Measurements from ENCODE around the gene FOXP1. TPM values are rescaled to one million over a fixed set of nuclear protein-coding genes. Genes with fewer than 3 reads are reported as not detected.

The FOXP1 gene
- total and polyA plus RNA-seq, 2 of the 8 experiments (the other 6 are each of a cell fraction or from before 2014, with no cell fraction given), result 13.9 to 25.4 TPM

DNA sequence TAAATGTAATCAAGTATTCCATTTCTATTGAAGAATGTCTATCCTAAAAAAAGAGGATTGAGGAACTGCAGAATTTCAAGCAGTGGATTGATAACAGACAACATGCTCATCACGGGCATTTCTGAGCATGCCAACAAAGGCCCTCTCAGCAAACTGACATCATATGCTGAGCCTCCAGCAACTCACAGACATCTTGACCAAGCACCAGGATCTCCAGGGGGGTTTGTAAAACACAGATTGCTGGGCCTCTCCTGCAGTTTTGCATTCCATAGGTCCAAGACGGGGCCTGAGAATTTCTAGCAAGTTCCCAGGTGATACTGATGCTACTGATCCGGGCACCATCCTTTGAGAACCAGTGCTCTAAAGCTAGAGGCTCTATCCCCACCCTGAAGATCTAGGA, 85.0 kb downstream of the FOXP1 start (continued):
- TF ChIP-seq, protein P1, sequence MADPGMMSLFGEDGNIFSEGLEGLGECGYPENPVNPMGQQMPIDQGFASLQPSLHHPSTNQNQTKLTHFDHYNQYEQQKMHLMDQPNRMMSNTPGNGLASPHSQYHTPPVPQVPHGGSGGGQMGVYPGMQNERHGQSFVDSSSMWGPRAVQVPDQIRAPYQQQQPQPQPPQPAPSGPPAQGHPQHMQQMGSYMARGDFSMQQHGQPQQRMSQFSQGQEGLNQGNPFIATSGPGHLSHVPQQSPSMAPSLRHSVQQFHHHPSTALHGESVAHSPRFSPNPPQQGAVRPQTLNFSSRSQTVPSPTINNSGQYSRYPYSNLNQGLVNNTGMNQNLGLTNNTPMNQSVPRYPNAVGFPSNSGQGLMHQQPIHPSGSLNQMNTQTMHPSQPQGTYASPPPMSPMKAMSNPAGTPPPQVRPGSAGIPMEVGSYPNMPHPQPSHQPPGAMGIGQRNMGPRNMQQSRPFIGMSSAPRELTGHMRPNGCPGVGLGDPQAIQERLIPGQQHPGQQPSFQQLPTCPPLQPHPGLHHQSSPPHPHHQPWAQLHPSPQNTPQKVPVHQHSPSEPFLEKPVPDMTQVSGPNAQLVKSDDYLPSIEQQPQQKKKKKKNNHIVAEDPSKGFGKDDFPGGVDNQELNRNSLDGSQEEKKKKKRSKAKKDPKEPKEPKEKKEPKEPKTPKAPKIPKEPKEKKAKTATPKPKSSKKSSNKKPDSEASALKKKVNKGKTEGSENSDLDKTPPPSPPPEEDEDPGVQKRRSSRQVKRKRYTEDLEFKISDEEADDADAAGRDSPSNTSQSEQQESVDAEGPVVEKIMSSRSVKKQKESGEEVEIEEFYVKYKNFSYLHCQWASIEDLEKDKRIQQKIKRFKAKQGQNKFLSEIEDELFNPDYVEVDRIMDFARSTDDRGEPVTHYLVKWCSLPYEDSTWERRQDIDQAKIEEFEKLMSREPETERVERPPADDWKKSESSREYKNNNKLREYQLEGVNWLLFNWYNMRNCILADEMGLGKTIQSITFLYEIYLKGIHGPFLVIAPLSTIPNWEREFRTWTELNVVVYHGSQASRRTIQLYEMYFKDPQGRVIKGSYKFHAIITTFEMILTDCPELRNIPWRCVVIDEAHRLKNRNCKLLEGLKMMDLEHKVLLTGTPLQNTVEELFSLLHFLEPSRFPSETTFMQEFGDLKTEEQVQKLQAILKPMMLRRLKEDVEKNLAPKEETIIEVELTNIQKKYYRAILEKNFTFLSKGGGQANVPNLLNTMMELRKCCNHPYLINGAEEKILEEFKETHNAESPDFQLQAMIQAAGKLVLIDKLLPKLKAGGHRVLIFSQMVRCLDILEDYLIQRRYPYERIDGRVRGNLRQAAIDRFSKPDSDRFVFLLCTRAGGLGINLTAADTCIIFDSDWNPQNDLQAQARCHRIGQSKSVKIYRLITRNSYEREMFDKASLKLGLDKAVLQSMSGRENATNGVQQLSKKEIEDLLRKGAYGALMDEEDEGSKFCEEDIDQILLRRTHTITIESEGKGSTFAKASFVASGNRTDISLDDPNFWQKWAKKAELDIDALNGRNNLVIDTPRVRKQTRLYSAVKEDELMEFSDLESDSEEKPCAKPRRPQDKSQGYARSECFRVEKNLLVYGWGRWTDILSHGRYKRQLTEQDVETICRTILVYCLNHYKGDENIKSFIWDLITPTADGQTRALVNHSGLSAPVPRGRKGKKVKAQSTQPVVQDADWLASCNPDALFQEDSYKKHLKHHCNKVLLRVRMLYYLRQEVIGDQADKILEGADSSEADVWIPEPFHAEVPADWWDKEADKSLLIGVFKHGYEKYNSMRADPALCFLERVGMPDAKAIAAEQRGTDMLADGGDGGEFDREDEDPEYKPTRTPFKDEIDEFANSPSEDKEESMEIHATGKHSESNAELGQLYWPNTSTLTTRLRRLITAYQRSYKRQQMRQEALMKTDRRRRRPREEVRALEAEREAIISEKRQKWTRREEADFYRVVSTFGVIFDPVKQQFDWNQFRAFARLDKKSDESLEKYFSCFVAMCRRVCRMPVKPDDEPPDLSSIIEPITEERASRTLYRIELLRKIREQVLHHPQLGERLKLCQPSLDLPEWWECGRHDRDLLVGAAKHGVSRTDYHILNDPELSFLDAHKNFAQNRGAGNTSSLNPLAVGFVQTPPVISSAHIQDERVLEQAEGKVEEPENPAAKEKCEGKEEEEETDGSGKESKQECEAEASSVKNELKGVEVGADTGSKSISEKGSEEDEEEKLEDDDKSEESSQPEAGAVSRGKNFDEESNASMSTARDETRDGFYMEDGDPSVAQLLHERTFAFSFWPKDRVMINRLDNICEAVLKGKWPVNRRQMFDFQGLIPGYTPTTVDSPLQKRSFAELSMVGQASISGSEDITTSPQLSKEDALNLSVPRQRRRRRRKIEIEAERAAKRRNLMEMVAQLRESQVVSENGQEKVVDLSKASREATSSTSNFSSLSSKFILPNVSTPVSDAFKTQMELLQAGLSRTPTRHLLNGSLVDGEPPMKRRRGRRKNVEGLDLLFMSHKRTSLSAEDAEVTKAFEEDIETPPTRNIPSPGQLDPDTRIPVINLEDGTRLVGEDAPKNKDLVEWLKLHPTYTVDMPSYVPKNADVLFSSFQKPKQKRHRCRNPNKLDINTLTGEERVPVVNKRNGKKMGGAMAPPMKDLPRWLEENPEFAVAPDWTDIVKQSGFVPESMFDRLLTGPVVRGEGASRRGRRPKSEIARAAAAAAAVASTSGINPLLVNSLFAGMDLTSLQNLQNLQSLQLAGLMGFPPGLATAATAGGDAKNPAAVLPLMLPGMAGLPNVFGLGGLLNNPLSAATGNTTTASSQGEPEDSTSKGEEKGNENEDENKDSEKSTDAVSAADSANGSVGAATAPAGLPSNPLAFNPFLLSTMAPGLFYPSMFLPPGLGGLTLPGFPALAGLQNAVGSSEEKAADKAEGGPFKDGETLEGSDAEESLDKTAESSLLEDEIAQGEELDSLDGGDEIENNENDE (IDR thresholded peaks at IDR 0.05; ENCODE audit: insufficient replicate concordance, low read length), result no peak
- no peak for TF ChIP-seq SUZ12 (IDR thresholded peaks at IDR 0.05; ENCODE audit: low read length)
- no peak for TF ChIP-seq CREB1 (IDR thresholded peaks at IDR 0.05)
- TF ChIP-seq SIX5 (IDR thresholded peaks at IDR 0.05; ENCODE audit: low read depth, low read length), result no peak
- TF ChIP-seq BACH1 (IDR thresholded peaks at IDR 0.05; ENCODE audit: low read length), result no peak
- no peak for TF ChIP-seq ZNF274 (IDR thresholded peaks at IDR 0.05; ENCODE audit: borderline replicate concordance, extremely low read depth, low read length)

Data from H1 (cell line).